Measurements from ENCODE around the gene CDKN2B-AS1. TPM values are rescaled to one million over a fixed set of nuclear protein-coding genes. Genes with fewer than 3 reads are reported as not detected.

CDKN2B-AS1 gene
- total RNA-seq, 4 donors from 2014 or later = 0.42 to 3.9 (median 0.69) TPM; not detected in 1

- Histone ChIP-seq H3K27ac (no peak overlapping the region), H3K27me3 (no peaks in the 10 kb centered on the region), H3K36me3 (no peaks in the 10 kb centered on the region), H3K4me1 (no peaks in the 10 kb centered on the region), H3K4me3 (no peak overlapping the region), H3K9me3 (no peaks in the 10 kb centered on the region)
- no peak for ATAC-seq
- 91 to 97% methylated on average over 3 to 4 of the region's 4 CpGs for WGBS, 2 donors (ENCODE audit: low coverage in 1 of 2)
- TF ChIP-seq POLR2A (IDR thresholded peaks at IDR 0.05) (no peak), CTCF (IDR thresholded peaks at IDR 0.05) (no peak), POLR2AphosphoS5 (IDR thresholded peaks at IDR 0.05) (no peak), EP300 (IDR thresholded peaks at IDR 0.05) (no peak)
Observed at GRCh38 chr9:22105005-22105722, 110.6 kb downstream of the CDKN2B-AS1 start.

- TF ChIP-seq CTCF (IDR thresholded peaks at IDR 0.05) (no peak), POLR2A (IDR thresholded peaks at IDR 0.05) (no peak), POLR2AphosphoS5 (IDR thresholded peaks at IDR 0.05) (no peak)
- no peaks in the 10 kb centered on the region for H3K27me3 ChIP-seq
- H3K9me3 ChIP-seq = no peaks in the 10 kb centered on the region
- WGBS, 2 donors (ENCODE audit: low coverage in 1 of 2) = 86 to 90% methylated on average over 2 to 6 of the region's 6 CpGs
- H3K36me3 ChIP-seq = no peaks in the 10 kb centered on the region
- H3K4me3 ChIP-seq = no peak overlapping the region
- ATAC-seq = no peak
- peaks cover 0 to 6% (median 0%) of the 10 kb centered on the region in 3 donors for H3K4me1 ChIP-seq
- no peak overlapping the region for H3K27ac ChIP-seq
Observed at GRCh38 chr9:22107202-22108045, 112.8 kb downstream of the CDKN2B-AS1 start.

GRCh38 chr9:22108581-22109370 lies 114.2 kb downstream of the CDKN2B-AS1 start:
- peaks cover 0 to 6% (median 0%) of the 10 kb centered on the region in 3 donors for H3K4me1 ChIP-seq
- no peaks in the 10 kb centered on the region for H3K9me3 ChIP-seq
- no peak overlapping the region for H3K4me3 ChIP-seq
- H3K36me3 ChIP-seq = no peaks in the 10 kb centered on the region
- peak; percentile 56 for ATAC-seq
- no peak for TF ChIP-seq POLR2A (IDR thresholded peaks at IDR 0.05)
- no peak for TF ChIP-seq EP300 (IDR thresholded peaks at IDR 0.05)
- no peak for TF ChIP-seq POLR2AphosphoS5 (IDR thresholded peaks at IDR 0.05)
- TF ChIP-seq CTCF (IDR thresholded peaks at IDR 0.05) = no peak
- no peak overlapping the region for H3K27ac ChIP-seq
- WGBS, 2 donors (ENCODE audit: low coverage in 1 of 2) = 37 to 77% methylated on average over 4 of the region's 4 CpGs
- H3K27me3 ChIP-seq = no peaks in the 10 kb centered on the region

- TF ChIP-seq POLR2A (IDR thresholded peaks at IDR 0.05) = no peak
- TF ChIP-seq EP300 (IDR thresholded peaks at IDR 0.05) = no peak
- TF ChIP-seq POLR2AphosphoS5 (IDR thresholded peaks at IDR 0.05) = no peak
- no peak for TF ChIP-seq CTCF (IDR thresholded peaks at IDR 0.05)
- Histone ChIP-seq H3K27ac (no peak overlapping the region), H3K4me1 (peaks cover 0 to 6% (median 0%) of the 10 kb centered on the region in 3 donors), H3K9me3 (no peaks in the 10 kb centered on the region), H3K36me3 (no peaks in the 10 kb centered on the region), H3K27me3 (no peaks in the 10 kb centered on the region), H3K4me3 (no peak overlapping the region)
- ATAC-seq = no peak
- 63 to 81% methylated on average over 2 of the region's 2 CpGs for WGBS, 2 donors (ENCODE audit: low coverage in 1 of 2)
Observed at GRCh38 chr9:22111176-22111953, 116.8 kb downstream of the CDKN2B-AS1 start.
